ENCODE data around the gene ECPAS.

DNA sequence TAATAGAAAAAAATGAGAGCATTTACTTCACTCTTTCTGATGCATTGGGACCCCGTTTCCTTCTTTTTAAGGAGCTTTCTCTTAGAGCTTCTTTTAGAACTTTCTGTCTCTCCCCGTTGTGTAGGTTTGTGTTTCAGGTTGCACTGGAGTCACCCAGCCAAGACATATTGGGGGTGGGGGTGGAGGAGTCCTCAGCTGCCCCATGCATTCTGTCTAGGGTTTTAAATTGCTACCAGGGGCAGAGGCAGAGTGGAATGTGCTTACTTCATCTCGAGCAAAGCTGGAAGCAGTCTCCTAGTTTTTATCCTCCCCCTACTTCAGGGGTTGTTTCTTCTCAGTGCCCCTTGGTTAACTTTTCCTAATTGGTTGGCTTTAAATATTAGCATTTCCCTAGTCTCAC, 163.6 kb downstream of the ECPAS start:
- TF ChIP-seq POLR2AphosphoS5 (IDR thresholded peaks at IDR 0.05; ENCODE audit: low read depth, low read length) (no peak), SIN3A (IDR thresholded peaks at IDR 0.05; ENCODE audit: borderline replicate concordance, insufficient read depth, low read length) (no peak)
